Neural crest cell (in vitro differentiated cells): ENCODE data around the gene JAK2. TPM values are rescaled to one million over a fixed set of nuclear protein-coding genes. Genes with fewer than 3 reads are reported as not detected.

Experiments used
- DNase-seq: peaks from one replicate; pipeline ENCODE4 v3.0.0; 2021; ENCODE audit warnings: low read depth, mixed read lengths, low spot score
- H3K27ac Mint-ChIP-seq: one replicate; pipeline ENCODE4 v1.8.0; 2021; ENCODE audit warnings: mild to moderate bottlenecking, mixed read lengths; ENCODE audit not compliant: unreplicated experiment
- H3K27me3 Mint-ChIP-seq: 2 replicates; pipeline ENCODE4 v1.8.0; 2021; ENCODE audit warnings: low read depth, mild to moderate bottlenecking, mixed read lengths
- H3K36me3 Mint-ChIP-seq: 2 replicates; pipeline ENCODE4 v1.8.0; 2021; ENCODE audit warnings: low read depth, mild to moderate bottlenecking, mixed read lengths
- H3K4me1 Mint-ChIP-seq: 2 replicates; pipeline ENCODE4 v1.8.0; 2021; ENCODE audit warnings: mixed read lengths
- H3K4me3 Mint-ChIP-seq: one replicate; pipeline ENCODE4 v1.8.0; 2021; ENCODE audit warnings: mild to moderate bottlenecking, mixed read lengths
- H3K9me3 Mint-ChIP-seq: 2 replicates; pipeline ENCODE4 v1.8.0; 2021; ENCODE audit warnings: mixed read lengths
- CTCF ChIP-seq: fragments of 200-600 bp; sonication (generic); conservative IDR thresholded peaks from 2 replicates; pipeline ENCODE4 v1.5.0; 2021; ENCODE audit warnings: antibody characterized with exemption, mild to moderate bottlenecking
- total RNA-seq: library from RNA; stranded (reverse); gene quantifications from 2 replicates; pipeline ENCODE4 v1.2.1, GENCODE V29; 2021

The JAK2 gene
- total RNA-seq, 1 donor from 2014 or later = 5.0 TPM

GRCh38 chr9:5113994-5114748, 129.1 kb downstream of the JAK2 start:
- H3K4me3 Mint-ChIP-seq = no peak overlapping the region
- no peak overlapping the region for H3K27ac Mint-ChIP-seq
- TF ChIP-seq CTCF = no peak
- no peaks in the 10 kb centered on the region for H3K27me3 Mint-ChIP-seq
- H3K9me3 Mint-ChIP-seq = no peaks in the 10 kb centered on the region
- H3K4me1 Mint-ChIP-seq = no peaks in the 10 kb centered on the region
- DNase-seq = no peak
- H3K36me3 Mint-ChIP-seq = peaks cover 19% of the 10 kb centered on the region

- no peak for TF ChIP-seq CTCF
- no peak for DNase-seq
- Mint-ChIP-seq H3K4me1 (no peaks in the 10 kb centered on the region), H3K4me3 (no peak overlapping the region), H3K9me3 (no peaks in the 10 kb centered on the region), H3K36me3 (peaks cover 7% of the 10 kb centered on the region), H3K27ac (no peak overlapping the region), H3K27me3 (no peaks in the 10 kb centered on the region)
These were observed 137.0 kb downstream of the JAK2 start for GRCh38 chr9:5122116-5122515.

- H3K36me3 Mint-ChIP-seq = peaks cover 7% of the 10 kb centered on the region
- no peak for TF ChIP-seq CTCF
- no peak for DNase-seq
- no peaks in the 10 kb centered on the region for H3K27me3 Mint-ChIP-seq
- no peaks in the 10 kb centered on the region for H3K9me3 Mint-ChIP-seq
- H3K27ac Mint-ChIP-seq = no peak overlapping the region
- no peaks in the 10 kb centered on the region for H3K4me1 Mint-ChIP-seq
- no peak overlapping the region for H3K4me3 Mint-ChIP-seq
These were observed 137.4 kb downstream of the JAK2 start for GRCh38 chr9:5122516-5122915.

DNA sequence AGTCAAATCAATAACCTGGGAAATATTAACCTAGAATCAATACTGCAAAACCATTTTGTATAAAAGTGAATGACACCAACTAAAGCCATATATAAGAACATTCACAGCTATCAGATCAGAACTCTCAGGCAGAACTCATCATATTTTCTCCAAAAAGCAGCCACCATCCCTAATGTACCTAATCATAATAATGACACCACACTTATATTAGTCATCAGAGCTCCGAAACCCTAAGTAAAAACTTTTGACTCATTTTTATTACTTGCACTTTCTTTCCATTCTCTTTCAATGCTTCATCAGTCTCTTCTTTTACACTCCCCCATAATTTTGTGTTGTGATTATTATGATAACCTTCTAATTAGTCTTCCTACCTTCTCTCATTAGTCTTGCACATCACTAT, 155.1 kb downstream of the JAK2 start:
- no peaks in the 10 kb centered on the region for H3K4me1 Mint-ChIP-seq
- no peak overlapping the region for H3K27ac Mint-ChIP-seq
- H3K36me3 Mint-ChIP-seq = peaks cover 12% of the 10 kb centered on the region
- H3K9me3 Mint-ChIP-seq = peaks cover 20% of the 10 kb centered on the region
- H3K4me3 Mint-ChIP-seq = no peak overlapping the region
- H3K27me3 Mint-ChIP-seq = no peaks in the 10 kb centered on the region
- DNase-seq = no peak
- no peak for TF ChIP-seq CTCF

DNA sequence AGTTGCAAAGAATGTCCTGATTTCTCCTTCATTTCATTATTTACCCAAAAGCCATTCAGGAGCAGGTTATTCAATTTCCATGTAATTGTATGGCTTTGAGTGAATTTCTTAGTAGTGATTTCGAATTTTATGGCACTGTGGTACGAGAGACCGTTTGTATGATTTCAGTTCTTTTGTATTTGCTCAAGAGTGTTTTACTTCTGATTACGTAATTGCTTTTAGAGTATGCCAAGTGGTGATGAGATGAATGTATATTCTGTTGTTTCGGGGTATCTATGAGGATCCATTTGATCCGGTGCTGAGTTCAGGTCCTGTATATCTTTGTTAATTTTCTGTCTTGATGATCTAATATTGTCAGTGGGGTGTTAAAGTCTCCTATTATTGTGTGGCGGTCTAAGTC, 159.1 kb downstream of the JAK2 start:
- Mint-ChIP-seq H3K36me3 (peaks cover 3% of the 10 kb centered on the region), H3K27ac (no peak overlapping the region), H3K27me3 (no peaks in the 10 kb centered on the region), H3K4me1 (no peaks in the 10 kb centered on the region), H3K9me3 (peaks cover 8% of the 10 kb centered on the region), H3K4me3 (no peak overlapping the region)
- DNase-seq = no peak
- TF ChIP-seq CTCF = no peak
